CD14-positive monocyte (primary cell): ENCODE data around the gene LUZP2. TPM values are rescaled to one million over a fixed set of nuclear protein-coding genes. Genes with fewer than 3 reads are reported as not detected.

ENCODE experiments used
- DNase-seq, 3 donors: peaks; one replicate each; pipeline ENCODE4 v3.0.0-alpha.2; 2011 to 2022
- H2AFZ ChIP-seq: 2 replicates; pipeline ENCODE4 v1.6.0; 2012; ENCODE audit warnings: mild to moderate bottlenecking, low read depth, low read length, inconsistent platforms; ENCODE audit not compliant: insufficient read depth, poor library complexity, severe bottlenecking
- H3K27ac ChIP-seq, 2 donors: 1 replicate in 1 of 2; 2 replicates in 1 of 2; pipeline ENCODE4 v1.5.1; 2012 to 2013; ENCODE audit warnings: low read length in 2 of 2, control low read depth in 1 of 2, inconsistent platforms in 1 of 2, low read depth in 1 of 2, mild to moderate bottlenecking in 1 of 2
- H3K27me3 ChIP-seq, 2 donors: one replicate each; pipeline versions ENCODE4 v1.6.0 to v1.6.1; 2011 to 2013; ENCODE audit warnings: low read length in 2 of 2; ENCODE audit not compliant: control insufficient read depth in 2 of 2, insufficient read depth in 2 of 2
- H3K36me3 ChIP-seq, 2 donors: replicated peaks in 1 of 2; 1 replicate in 1 of 2; 2 replicates in 1 of 2; pipeline versions ENCODE4 v1.5.1 to v1.6.1; 2012 to 2013; ENCODE audit warnings: low read length in 2 of 2, control low read depth in 1 of 2, inconsistent platforms in 1 of 2, mild to moderate bottlenecking in 1 of 2; ENCODE audit not compliant: insufficient read depth in 2 of 2, control insufficient read depth in 1 of 2
- H3K4me1 ChIP-seq, 2 donors: 1 replicate in 1 of 2; 2 replicates in 1 of 2; pipeline versions ENCODE4 v1.5.1 to v1.6.1; 2012 to 2013; ENCODE audit warnings: low read length in 2 of 2, control low read depth in 1 of 2, inconsistent platforms in 1 of 2, mild to moderate bottlenecking in 1 of 2, moderate library complexity in 1 of 2; ENCODE audit not compliant: insufficient read depth in 2 of 2, control insufficient read depth in 1 of 2
- H3K4me2 ChIP-seq: replicated peaks from 2 replicates; pipeline ENCODE3; 2012; ENCODE audit warnings: low read length, moderate library complexity, mild to moderate bottlenecking; ENCODE audit not compliant: poor library complexity, severe bottlenecking; ENCODE audit errors: extremely low read depth
- H3K4me3 ChIP-seq, 3 experiments: fragments of 200-600 bp in 1 of 3; sonication (generic) in 1 of 3; replicated peaks in 1 of 3; 1 replicate in 2 of 3; 2 replicates in 1 of 3; pipeline ENCODE4 v1.5.1; 2011 to 2013; ENCODE audit warnings: low read length in 3 of 3, mild to moderate bottlenecking in 3 of 3, control low read depth in 2 of 3, low read depth in 2 of 3, inconsistent platforms in 1 of 3, moderate library complexity in 1 of 3
- H3K79me2 ChIP-seq: 2 replicates; pipeline ENCODE4 v1.6.0; 2012; ENCODE audit warnings: mild to moderate bottlenecking, control low read depth, inconsistent platforms, low read length, moderate library complexity; ENCODE audit not compliant: insufficient read depth
- H3K9ac ChIP-seq: 2 replicates; pipeline ENCODE4 v1.6.0; 2017; ENCODE audit warnings: low read length, mild to moderate bottlenecking; ENCODE audit not compliant: insufficient read depth, poor library complexity, severe bottlenecking
- H3K9me3 ChIP-seq, 2 donors: replicated peaks in 1 of 2; 1 replicate in 1 of 2; 2 replicates in 1 of 2; pipeline versions ENCODE4 v1.5.1 to v1.6.1; 2012 to 2013; ENCODE audit warnings: low read length in 2 of 2, control low read depth in 1 of 2; ENCODE audit not compliant: control insufficient read depth in 1 of 2, insufficient read depth in 1 of 2
- H4K20me1 ChIP-seq: 2 replicates; pipeline ENCODE4 v1.6.0; 2012; ENCODE audit warnings: mild to moderate bottlenecking, low read length, control low read depth, moderate library complexity; ENCODE audit not compliant: insufficient read depth
- H3K27ac Mint-ChIP-seq, 7 donors: one replicate each; pipeline ENCODE4 v1.8.0; 2020; ENCODE audit warnings: mild to moderate bottlenecking in 7 of 7, mixed read lengths in 7 of 7, moderate library complexity in 6 of 7, inconsistent platforms in 2 of 7
- H3K27me3 Mint-ChIP-seq, 3 donors: one replicate each; pipeline ENCODE4 v1.8.0; 2021 to 2022; ENCODE audit warnings: low read depth in 3 of 3, mild to moderate bottlenecking in 3 of 3, mixed read lengths in 3 of 3, moderate library complexity in 3 of 3, inconsistent platforms in 1 of 3
- H3K36me3 Mint-ChIP-seq, 2 donors: one replicate each; pipeline ENCODE4 v1.8.0; 2020; ENCODE audit warnings: mixed read lengths in 2 of 2, inconsistent platforms in 1 of 2, mild to moderate bottlenecking in 1 of 2
- H3K4me1 Mint-ChIP-seq: one replicate; pipeline ENCODE4 v1.8.0; 2020; ENCODE audit warnings: mild to moderate bottlenecking, mixed read lengths
- H3K4me3 Mint-ChIP-seq, 2 donors: one replicate each; pipeline ENCODE4 v1.8.0; 2020; ENCODE audit warnings: mild to moderate bottlenecking in 2 of 2, mixed read lengths in 2 of 2, moderate library complexity in 1 of 2
- H3K9me3 Mint-ChIP-seq, 7 donors: one replicate each; pipeline ENCODE4 v1.8.0; 2020 to 2022; ENCODE audit warnings: mixed read lengths in 7 of 7, mild to moderate bottlenecking in 6 of 7, moderate library complexity in 6 of 7, inconsistent platforms in 2 of 7
- WGBS: methylation state at CpG from one replicate; pipeline ENCODE4 v1.1.5; 2013; ENCODE audit warnings: missing lambda C conversion rate; ENCODE audit not compliant: insufficient coverage; 5-methylcytosine and 5-hydroxymethylcytosine counted together
- intact Hi-C, 2 donors: fragments of 100-400 bp; cut with micrococcal nuclease; formaldehyde crosslinking; loops; one replicate each; pipeline versions ENCODE4 v1.15.0 to v1.15.1; 2023
- polyA plus RNA-seq, 3 donors: library from polyadenylated mRNA; depleted of rRNA in 1 of 3; unstranded in 2 of 3; stranded (reverse) in 1 of 3; fragments of 300-500 nt in 2 of 3; fragments of >200 nt in 1 of 3; fragmentation: Illumina TruSeq in 2 of 3; gene quantifications; 1 replicate in 2 of 3; 2 replicates in 1 of 3; pipeline ENCODE4 v1.2.3, GENCODE V29; 2012 to 2021
- TF ChIP-seq, protein P1 (sequence below): fragments of 200-600 bp; IDR thresholded peaks from one replicate; pipeline ENCODE4 v1.8.0; 2022; ENCODE audit warnings: antibody characterized with exemption, mild to moderate bottlenecking

The LUZP2 gene
- polyA plus RNA-seq, 3 donors: not detected

- Mint-ChIP-seq H3K36me3 (no peaks in the 10 kb centered on the region), H3K27ac (no peak overlapping the region), H3K4me3 (no peak overlapping the region), H3K27me3 (no peaks in the 10 kb centered on the region), H3K4me1 (no peaks in the 10 kb centered on the region), H3K9me3 (peaks cover 0 to 2% (median 0%) of the 10 kb centered on the region in 7 donors)
- H3K79me2 ChIP-seq: no peaks in the 10 kb centered on the region
- H3K9ac ChIP-seq: no peak overlapping the region
- H3K4me3 ChIP-seq: no peak overlapping the region
- no peaks in the 10 kb centered on the region for H3K4me1 ChIP-seq
- H3K9me3 ChIP-seq: no peaks in the 10 kb centered on the region
- H3K27me3 ChIP-seq: no peaks in the 10 kb centered on the region
- no peak overlapping the region for H3K27ac ChIP-seq
- no peaks in the 10 kb centered on the region for H4K20me1 ChIP-seq
- TF ChIP-seq, protein P1, sequence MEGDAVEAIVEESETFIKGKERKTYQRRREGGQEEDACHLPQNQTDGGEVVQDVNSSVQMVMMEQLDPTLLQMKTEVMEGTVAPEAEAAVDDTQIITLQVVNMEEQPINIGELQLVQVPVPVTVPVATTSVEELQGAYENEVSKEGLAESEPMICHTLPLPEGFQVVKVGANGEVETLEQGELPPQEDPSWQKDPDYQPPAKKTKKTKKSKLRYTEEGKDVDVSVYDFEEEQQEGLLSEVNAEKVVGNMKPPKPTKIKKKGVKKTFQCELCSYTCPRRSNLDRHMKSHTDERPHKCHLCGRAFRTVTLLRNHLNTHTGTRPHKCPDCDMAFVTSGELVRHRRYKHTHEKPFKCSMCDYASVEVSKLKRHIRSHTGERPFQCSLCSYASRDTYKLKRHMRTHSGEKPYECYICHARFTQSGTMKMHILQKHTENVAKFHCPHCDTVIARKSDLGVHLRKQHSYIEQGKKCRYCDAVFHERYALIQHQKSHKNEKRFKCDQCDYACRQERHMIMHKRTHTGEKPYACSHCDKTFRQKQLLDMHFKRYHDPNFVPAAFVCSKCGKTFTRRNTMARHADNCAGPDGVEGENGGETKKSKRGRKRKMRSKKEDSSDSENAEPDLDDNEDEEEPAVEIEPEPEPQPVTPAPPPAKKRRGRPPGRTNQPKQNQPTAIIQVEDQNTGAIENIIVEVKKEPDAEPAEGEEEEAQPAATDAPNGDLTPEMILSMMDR: no peak
- intact Hi-C loops: no loop called here
- WGBS: no CpG with 5 or more reads among the region's 5 CpGs
- H3K36me3 ChIP-seq: no peaks in the 10 kb centered on the region
- no peak overlapping the region for H2AFZ ChIP-seq
- H3K4me2 ChIP-seq: no peak overlapping the region
- DNase-seq: no peak
Measured at GRCh38 chr11:24949406-24949805, 452.6 kb downstream of the LUZP2 start.

DNA sequence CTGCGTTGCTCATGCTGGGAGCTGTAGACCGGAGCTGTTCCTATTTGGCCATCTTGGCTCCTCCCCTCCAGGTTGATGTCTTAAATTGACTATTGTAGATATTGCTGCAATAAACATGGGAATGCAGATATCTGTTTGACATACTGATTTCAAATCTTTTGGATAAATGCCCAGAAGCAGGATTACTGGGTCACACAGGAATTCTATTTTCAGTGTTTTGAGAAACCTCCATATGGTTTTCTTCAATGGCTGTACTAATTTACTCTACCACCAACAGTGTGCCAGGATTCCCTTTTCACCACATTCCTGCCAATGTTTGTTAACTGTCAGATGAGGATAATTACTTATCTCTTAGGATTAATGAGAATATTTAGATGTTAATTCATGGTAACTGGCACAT, 467.0 kb downstream of the LUZP2 start:
- no peak overlapping the region for H2AFZ ChIP-seq
- no peak overlapping the region for H3K27ac Mint-ChIP-seq
- H3K4me1 ChIP-seq: no peaks in the 10 kb centered on the region
- no peaks in the 10 kb centered on the region for H3K36me3 ChIP-seq
- TF ChIP-seq, protein P1: no peak
- no peak overlapping the region for H3K4me3 ChIP-seq
- H3K9ac ChIP-seq: no peak overlapping the region
- no peaks in the 10 kb centered on the region for H3K9me3 ChIP-seq
- peaks cover 2 to 14% (median 5%) of the 10 kb centered on the region in 7 donors for H3K9me3 Mint-ChIP-seq
- H3K27me3 ChIP-seq: no peaks in the 10 kb centered on the region
- no CpG with 5 or more reads among the region's 2 CpGs for WGBS
- no peak for DNase-seq
- H3K4me2 ChIP-seq: no peak overlapping the region
- H3K79me2 ChIP-seq: no peaks in the 10 kb centered on the region
- no peak overlapping the region for H3K27ac ChIP-seq
- H3K4me1 Mint-ChIP-seq: no peaks in the 10 kb centered on the region
- H3K36me3 Mint-ChIP-seq: no peaks in the 10 kb centered on the region
- no peak overlapping the region for H3K4me3 Mint-ChIP-seq
- intact Hi-C loops: no loop called here
- H4K20me1 ChIP-seq: no peaks in the 10 kb centered on the region
- no peaks in the 10 kb centered on the region for H3K27me3 Mint-ChIP-seq
